Tibial nerve (tissue), 4 donors: ENCODE data around the gene TBX1. TPM values are rescaled to one million over a fixed set of nuclear protein-coding genes. Genes with fewer than 3 reads are reported as not detected.

Experiments
- DNase-seq, 2 donors: peaks; one replicate each; pipeline ENCODE4 v3.0.0-alpha.2; 2019; ENCODE audit warnings: low spot score in 2 of 2
- H3K27ac ChIP-seq, 4 donors: fragments of 200-600 bp; sonication (generic) in 3 of 4; one replicate each; pipeline ENCODE4 v1.5.1; 2017 to 2019; ENCODE audit warnings: mild to moderate bottlenecking in 1 of 4
- H3K27me3 ChIP-seq, 2 donors: fragments of 200-600 bp; sonication (generic) in 1 of 2; one replicate each; pipeline versions ENCODE4 v1.5.1 to v1.6.0; 2017 to 2019
- H3K36me3 ChIP-seq, 3 donors: fragments of 200-600 bp; sonication (generic); one replicate each; pipeline ENCODE4 v1.5.1; 2018 to 2019
- H3K4me1 ChIP-seq, 4 donors: fragments of 200-600 bp; sonication (generic) in 3 of 4; one replicate each; pipeline ENCODE4 v1.5.1; 2017 to 2019
- H3K4me3 ChIP-seq, 4 donors: fragments of 200-600 bp; sonication (generic) in 3 of 4; one replicate each; pipeline ENCODE4 v1.5.1; 2017 to 2019; ENCODE audit warnings: mild to moderate bottlenecking in 1 of 4, moderate library complexity in 1 of 4
- H3K9me3 ChIP-seq, 4 donors: fragments of 200-600 bp; sonication (generic) in 3 of 4; one replicate each; pipeline ENCODE4 v1.5.1; 2017 to 2019
- EP300 ChIP-seq, 2 donors: sonication (generic); formaldehyde crosslinking; IDR thresholded peaks; one replicate each; pipeline ENCODE4 v1.6.1; 2017; ENCODE audit warnings: antibody characterized with exemption in 2 of 2, mild to moderate bottlenecking in 1 of 2
- POLR2A ChIP-seq, 2 donors: fragments of 450-650 bp; IDR thresholded peaks; one replicate each; pipeline ENCODE4 v1.6.1; 2017; ENCODE audit warnings: antibody characterized with exemption in 2 of 2, mild to moderate bottlenecking in 2 of 2, moderate library complexity in 2 of 2
- WGBS, 2 donors: methylation state at CpG; one replicate each; pipeline ENCODE4 v1.1.5; 2018; 5-methylcytosine and 5-hydroxymethylcytosine counted together
- total RNA-seq, 4 donors: library from RNA; depleted of rRNA; stranded (reverse); fragments of >200 nt; gene quantifications; one replicate each; pipeline ENCODE4 v1.1.0, GENCODE V29; 2016
- TF ChIP-seq, protein P1 (sequence below), 5 experiments: fragments of 200-600 bp in 3 of 5; fragments of 450-650 bp in 2 of 5; sonication (generic) in 3 of 5; IDR thresholded peaks; one replicate each; pipeline ENCODE4 v1.5.1; 2016 to 2019; ENCODE audit warnings: antibody characterized with exemption in 5 of 5, mild to moderate bottlenecking in 3 of 5, moderate library complexity in 2 of 5

Gene TBX1
- total RNA-seq, 4 donors from 2014 or later, result 0.42 to 3.6 (median 2.6) TPM

DNA sequence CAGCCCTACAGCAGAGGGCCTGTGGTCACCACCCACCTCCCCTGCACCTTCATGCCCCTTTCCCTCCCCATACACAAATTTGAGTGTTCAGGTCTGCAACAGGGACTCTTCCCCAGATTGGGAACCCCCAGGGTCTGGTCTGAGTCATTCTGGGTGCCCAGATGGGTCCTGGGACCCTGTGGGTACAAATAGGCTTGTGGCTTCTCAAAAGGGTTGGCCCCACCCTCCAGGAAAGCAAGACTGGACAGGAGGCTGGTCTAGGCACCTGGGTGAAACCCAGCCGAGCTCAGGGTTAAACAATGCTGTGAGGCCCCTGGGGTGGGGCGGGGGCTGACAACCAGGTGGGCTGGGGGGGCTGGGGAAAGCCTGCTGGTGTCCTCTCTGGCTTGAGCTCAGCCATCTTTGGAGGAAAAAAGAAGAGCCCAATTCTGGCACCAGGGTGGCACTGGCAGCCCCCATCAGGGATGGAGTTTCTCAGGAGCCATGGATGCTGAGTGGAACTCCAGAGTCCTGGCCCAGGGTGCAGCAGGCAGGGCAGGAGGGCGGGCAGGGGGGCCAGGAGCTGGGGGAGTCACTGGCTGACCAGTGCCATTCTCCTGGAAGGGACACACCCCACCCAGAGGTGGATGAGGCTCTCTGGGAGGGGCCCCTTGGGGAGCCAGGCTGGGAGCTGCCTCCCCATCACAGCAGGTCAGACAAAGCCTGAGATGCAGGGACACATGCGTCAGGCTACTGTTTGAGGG is 45.2 kb upstream of the TBX1 start:
- H3K4me1 ChIP-seq, result peaks cover 0 to 41% (median 17%) of the 10 kb centered on the region in 4 donors
- 80 to 90% methylated on average over 3 to 4 of the region's 4 CpGs for WGBS, 2 donors
- H3K27ac ChIP-seq, result no peak overlapping the region

DNA sequence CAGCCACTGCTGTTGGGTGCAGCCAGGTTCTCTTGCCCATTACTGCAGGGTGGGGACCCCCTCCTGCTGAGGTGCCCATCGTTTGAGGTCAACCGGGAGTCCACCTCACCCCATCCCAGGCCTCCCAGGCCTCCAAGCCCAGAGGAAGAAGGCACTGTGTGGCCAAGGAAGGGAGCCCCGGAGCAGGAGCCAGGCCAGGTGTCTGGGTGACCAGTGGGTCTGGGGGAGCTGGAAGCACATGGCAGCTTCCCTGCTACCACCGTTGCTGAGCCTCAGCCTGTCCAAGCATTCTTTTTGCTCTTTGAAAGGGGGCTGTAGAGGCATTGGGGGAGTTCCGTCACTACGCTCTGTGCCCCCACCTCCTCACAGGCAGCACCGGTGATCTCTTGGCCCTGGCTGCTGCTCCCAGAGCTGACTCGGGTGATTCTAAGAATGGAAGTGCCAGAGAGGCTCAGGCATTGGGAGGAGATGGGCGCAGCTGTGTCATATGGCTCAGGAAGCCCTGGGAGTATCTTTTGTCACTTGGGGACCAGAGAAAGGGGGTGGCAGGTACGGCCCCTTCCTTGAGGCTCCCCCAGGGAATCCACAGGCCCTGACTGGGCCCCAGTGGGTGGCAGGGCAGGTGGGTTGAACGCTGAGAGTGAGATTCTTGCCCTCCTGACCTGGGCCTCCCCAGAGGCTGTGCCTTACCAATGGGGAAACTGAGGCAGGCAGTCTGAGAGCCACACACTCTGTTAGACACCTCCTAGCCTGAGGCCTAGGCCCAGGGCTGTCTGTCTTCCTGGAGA is 44.3 kb upstream of the TBX1 start:
- no peaks in the 10 kb centered on the region for H3K9me3 ChIP-seq
- TF ChIP-seq EP300 (IDR thresholded peaks at IDR 0.05) (no peak), POLR2A (IDR thresholded peaks at IDR 0.05) (no peak)
- TF ChIP-seq, protein P1, sequence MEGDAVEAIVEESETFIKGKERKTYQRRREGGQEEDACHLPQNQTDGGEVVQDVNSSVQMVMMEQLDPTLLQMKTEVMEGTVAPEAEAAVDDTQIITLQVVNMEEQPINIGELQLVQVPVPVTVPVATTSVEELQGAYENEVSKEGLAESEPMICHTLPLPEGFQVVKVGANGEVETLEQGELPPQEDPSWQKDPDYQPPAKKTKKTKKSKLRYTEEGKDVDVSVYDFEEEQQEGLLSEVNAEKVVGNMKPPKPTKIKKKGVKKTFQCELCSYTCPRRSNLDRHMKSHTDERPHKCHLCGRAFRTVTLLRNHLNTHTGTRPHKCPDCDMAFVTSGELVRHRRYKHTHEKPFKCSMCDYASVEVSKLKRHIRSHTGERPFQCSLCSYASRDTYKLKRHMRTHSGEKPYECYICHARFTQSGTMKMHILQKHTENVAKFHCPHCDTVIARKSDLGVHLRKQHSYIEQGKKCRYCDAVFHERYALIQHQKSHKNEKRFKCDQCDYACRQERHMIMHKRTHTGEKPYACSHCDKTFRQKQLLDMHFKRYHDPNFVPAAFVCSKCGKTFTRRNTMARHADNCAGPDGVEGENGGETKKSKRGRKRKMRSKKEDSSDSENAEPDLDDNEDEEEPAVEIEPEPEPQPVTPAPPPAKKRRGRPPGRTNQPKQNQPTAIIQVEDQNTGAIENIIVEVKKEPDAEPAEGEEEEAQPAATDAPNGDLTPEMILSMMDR (IDR thresholded peaks at IDR 0.05), result no peak
- DNase-seq, result no peak
- peaks cover 0 to 17% of the 10 kb centered on the region in 2 donors for H3K27me3 ChIP-seq
- H3K4me3 ChIP-seq, result no peak overlapping the region
- peaks cover 0 to 41% (median 17%) of the 10 kb centered on the region in 4 donors for H3K4me1 ChIP-seq
- H3K27ac ChIP-seq, result no peak overlapping the region
- H3K36me3 ChIP-seq, result peaks cover 0 to 10% (median 0%) of the 10 kb centered on the region in 3 donors
- WGBS, 2 donors, result 77 to 89% methylated on average over 7 to 9 of the region's 11 CpGs

More for the DNA sequence above, 45.2 kb upstream of the TBX1 start:
- peaks cover 0 to 2% (median 0%) of the 10 kb centered on the region in 3 donors for H3K36me3 ChIP-seq
- no peaks in the 10 kb centered on the region for H3K9me3 ChIP-seq
- H3K4me3 ChIP-seq, result peak overlapping the region in 3 of 4 donors; percentile 37 to 73 (median 38)
- peaks cover 0 to 12% of the 10 kb centered on the region in 2 donors for H3K27me3 ChIP-seq
- TF ChIP-seq, protein P1 (IDR thresholded peaks at IDR 0.05), result no peak
- TF ChIP-seq EP300 (IDR thresholded peaks at IDR 0.05) (no peak), POLR2A (IDR thresholded peaks at IDR 0.05) (no peak)
- no peak for DNase-seq

DNA sequence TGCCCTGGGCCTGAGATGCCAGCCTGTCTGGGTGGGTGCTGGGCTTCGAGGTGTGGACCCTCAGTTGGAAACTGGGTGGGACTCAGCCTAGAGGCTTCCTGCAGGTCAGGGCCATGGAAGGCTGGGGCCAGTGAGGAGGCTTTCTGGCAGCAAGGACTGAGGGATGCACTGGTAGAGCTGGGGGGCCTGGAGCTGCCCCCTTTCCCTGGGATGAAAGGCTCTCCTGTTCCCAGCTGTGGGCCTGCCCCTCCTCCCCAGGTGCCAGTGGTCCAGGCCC is 43.8 kb upstream of the TBX1 start:
- Histone ChIP-seq H3K27me3 (peaks cover 0 to 23% of the 10 kb centered on the region in 2 donors), H3K27ac (no peak overlapping the region), H3K36me3 (peaks cover 0 to 15% (median 0%) of the 10 kb centered on the region in 3 donors), H3K9me3 (no peaks in the 10 kb centered on the region), H3K4me1 (peaks cover 0 to 41% (median 17%) of the 10 kb centered on the region in 4 donors), H3K4me3 (no peak overlapping the region)
- no peak for DNase-seq
- TF ChIP-seq EP300 (IDR thresholded peaks at IDR 0.05), result no peak
- TF ChIP-seq POLR2A (IDR thresholded peaks at IDR 0.05), result no peak
- TF ChIP-seq, protein P1 (IDR thresholded peaks at IDR 0.05), result no peak
- WGBS, 2 donors, result 100% methylated on average over 1 of the region's 1 CpG

DNA sequence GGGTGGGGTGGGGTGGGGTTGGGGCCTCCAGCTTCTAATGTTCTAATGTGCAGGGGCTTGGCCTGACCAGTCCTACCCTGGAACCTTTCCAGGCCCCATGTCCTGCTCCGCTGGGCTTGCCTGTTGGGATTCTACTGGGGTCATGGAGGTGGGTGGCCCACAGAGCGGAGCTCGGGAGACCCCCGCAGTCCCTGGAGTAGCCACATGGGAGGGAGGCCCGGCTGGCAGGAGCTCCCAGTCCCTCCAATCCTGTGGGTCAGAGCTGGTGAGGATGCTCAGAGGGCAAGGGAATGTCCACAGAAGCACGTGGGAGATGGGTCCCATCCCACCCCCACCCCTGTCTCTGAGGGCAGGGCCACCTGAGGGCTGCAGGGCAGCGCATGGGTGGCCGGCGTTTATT is 43.4 kb upstream of the TBX1 start:
- Histone ChIP-seq H3K4me1 (peaks cover 0 to 41% (median 17%) of the 10 kb centered on the region in 4 donors), H3K27me3 (peaks cover 0 to 27% of the 10 kb centered on the region in 2 donors), H3K27ac (no peak overlapping the region), H3K36me3 (peaks cover 0 to 19% (median 0%) of the 10 kb centered on the region in 3 donors), H3K4me3 (peak overlapping the region in 1 of 4 donors; percentile 56), H3K9me3 (no peaks in the 10 kb centered on the region)
- 79 to 95% methylated on average over 3 to 9 of the region's 9 CpGs for WGBS, 2 donors
- DNase-seq, result no peak
- TF ChIP-seq, protein P1 (IDR thresholded peaks at IDR 0.05), result no peak
- TF ChIP-seq EP300 (IDR thresholded peaks at IDR 0.05) (no peak), POLR2A (IDR thresholded peaks at IDR 0.05) (no peak)
